ENCODE data around the gene PLEKHG7. TPM values are rescaled to one million over a fixed set of nuclear protein-coding genes. Genes with fewer than 3 reads are reported as not detected.

Gene PLEKHG7
- total RNA-seq, 1 donor from 2014 or later, result 0.29 TPM

DNA sequence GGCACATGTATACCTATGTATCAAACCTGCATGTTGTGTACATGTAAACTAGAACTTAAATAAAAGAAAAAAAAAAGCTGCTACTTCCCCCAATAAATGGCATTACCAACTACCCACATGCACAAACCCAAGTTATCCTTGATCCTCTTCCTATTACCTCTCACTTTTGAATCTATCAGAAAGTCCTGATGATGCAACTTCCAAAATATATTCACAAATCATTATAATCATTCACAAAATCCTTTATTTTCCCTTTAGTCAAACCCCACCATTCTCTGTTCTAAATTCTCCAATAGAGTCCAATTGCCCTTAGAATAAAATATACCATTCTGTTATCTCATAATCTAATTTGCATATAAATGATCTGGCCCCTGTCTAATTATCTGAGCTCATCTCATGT, 92.0 kb downstream of the PLEKHG7 start:
- DNase-seq (ENCODE audit: low spot score), result no peak

DNA sequence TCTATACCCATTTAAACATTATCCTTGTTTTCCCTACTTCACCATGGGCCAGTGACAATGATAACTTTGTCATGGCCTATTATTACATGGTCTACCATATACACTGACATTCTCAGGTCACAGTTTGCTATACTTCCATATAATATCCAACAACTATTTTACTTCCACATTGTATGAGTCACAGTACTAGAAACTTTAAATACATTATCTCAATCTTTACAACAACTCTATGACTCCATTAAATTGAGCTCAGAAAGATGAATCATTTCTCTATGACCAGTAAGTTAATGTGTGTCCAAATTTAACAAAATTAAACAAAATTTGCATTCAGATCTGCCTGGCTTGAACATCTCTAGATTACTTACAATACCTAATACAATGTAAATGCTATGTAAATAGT, 93.9 kb downstream of the PLEKHG7 start:
- no peak for DNase-seq (ENCODE audit: low spot score)

DNA sequence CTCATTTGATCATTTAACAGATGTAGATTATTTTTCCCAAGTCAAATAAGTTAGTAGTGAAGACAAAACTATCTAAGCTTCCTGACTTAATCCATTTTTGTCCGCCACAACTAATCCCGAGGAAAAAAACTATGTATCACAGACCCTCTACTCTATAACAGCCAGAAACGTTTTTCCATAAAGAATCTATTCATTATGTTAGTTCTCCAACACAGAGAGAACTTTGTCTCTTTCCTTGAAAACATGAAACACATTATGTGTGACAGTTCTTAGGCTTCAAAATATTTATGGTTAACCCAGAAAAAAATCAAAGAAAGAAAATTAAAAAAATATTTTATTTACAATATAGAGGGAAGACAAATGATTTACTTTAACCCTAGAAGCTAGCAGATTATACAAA, 100.1 kb downstream of the PLEKHG7 start:
- DNase-seq (ENCODE audit: low spot score), result no peak

DNA sequence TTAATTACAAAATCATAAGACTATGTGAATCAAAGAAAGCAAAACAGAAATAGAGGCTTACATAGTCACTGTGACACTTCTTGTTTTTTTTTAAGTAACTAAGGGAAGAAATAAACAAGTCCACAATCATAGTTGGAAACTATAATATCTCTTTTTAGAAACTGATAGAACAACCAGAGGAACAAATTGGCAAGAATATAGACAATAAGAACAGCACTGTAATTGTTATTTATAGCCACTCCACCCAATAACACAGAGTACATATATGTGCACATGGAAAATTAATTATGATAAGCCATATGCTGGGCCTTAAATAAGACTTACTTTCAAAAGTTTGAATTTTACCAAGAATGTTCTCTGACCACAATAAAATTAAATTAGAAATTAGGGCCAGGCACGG, 101.1 kb downstream of the PLEKHG7 start:
- DNase-seq (ENCODE audit: low spot score), result no peak

DNA sequence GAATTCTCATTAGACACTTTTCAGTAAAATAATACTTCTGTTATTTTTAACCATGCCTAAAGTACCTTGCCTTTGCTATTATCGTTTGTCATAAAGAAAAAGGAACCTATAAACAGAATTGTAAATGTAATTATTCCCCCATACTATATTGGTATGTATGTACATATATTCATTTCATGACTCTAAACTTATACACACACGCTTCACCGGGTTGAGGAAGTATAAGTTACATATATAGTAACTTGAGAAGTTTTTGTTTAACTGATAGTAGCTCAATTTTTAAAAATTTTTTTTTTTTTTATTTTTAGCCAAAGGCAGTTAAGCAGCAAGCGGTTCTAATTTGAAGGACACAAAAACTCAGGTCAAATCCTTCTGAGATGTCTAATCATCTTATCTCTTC, 107.6 kb downstream of the PLEKHG7 start:
- no peak for DNase-seq (ENCODE audit: low spot score)

DNA sequence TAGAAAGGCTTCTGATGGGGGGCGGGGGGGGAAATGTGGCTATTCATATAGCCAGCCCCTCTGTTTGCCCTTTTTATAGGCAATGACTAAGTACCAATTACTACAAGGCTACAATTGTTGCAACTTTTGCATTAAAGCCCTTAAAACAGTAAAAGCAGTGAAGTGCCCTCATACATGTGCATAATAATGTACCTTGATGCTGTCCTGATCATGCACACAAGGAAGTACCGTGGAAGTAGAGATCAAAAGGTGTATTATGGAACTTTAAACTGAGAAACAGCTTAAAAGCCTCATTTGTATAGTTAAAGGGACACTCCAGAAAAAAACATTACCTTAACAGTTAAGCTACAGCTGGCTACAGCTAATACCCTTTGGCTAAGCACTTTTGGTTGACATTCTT, 111.8 kb downstream of the PLEKHG7 start:
- no peak for DNase-seq (ENCODE audit: low spot score)

DNA sequence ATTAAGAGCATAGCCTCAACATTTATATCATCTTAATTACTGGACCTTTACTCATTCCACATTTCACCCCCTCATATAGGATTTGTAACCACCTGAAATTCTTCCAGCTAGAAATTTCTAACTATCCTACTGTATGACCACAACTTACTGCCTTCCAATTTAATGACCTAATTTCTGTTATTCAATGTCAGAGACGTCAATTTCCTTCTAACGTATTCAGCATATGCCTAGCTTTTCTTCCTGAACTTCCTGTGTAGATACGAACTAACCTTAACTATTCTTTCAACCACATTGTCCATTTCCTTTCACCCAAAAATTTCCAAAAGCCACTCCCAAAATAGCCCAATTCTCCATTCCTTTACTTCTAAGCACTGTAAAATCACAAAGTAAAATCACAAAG, 118.4 kb downstream of the PLEKHG7 start:
- DNase-seq (ENCODE audit: low spot score), result no peak

Other genes with a start within 250 kb of the PLEKHG7 start
- gene EEA1, start 226.3 kb downstream of the PLEKHG7 start, total RNA-seq, result 30.0 TPM

All from mucosa of gallbladder (tissue), 1 donor.